SU-DHL-6 (cell line): ENCODE results near the gene CH25H.

Source experiments
- EZH2phosphoT487 ChIP-seq: fragments of 200-600 bp; sonication (generic), shearing (Covaris generic); conservative IDR thresholded peaks from 2 replicates; pipeline ENCODE4 v1.6.1; 2018; ENCODE audit warnings: mild to moderate bottlenecking, antibody characterized with exemption, low read length, moderate library complexity, mixed read lengths
- TF ChIP-seq, protein P1 (sequence below): fragments of 200-600 bp; sonication (generic); IDR thresholded peaks from one replicate; pipeline ENCODE4 v1.5.1; 2017; ENCODE audit warnings: antibody characterized with exemption, mild to moderate bottlenecking, low read length, moderate library complexity; ENCODE audit not compliant: insufficient read depth, poor library complexity, severe bottlenecking

DNA sequence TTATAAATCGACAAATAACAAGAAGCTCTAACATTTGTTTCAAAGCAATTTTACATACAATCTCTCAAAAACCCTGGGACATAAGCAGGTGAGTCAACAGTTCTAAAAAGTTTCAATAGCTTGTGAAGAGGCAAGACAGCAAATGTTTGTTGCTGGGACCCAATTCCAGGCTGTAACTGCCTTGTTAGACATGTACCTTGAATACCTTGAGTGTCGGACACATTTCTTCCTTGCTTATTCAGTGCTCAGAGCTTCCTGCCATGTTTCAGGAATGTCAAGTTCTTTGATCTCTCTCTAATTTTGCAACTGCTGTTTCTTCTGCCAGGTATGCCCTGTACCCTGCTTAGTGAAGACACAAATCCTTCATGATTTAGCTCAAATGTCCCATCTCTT lies 5.1 kb downstream of the CH25H start:
- TF ChIP-seq, protein P1, sequence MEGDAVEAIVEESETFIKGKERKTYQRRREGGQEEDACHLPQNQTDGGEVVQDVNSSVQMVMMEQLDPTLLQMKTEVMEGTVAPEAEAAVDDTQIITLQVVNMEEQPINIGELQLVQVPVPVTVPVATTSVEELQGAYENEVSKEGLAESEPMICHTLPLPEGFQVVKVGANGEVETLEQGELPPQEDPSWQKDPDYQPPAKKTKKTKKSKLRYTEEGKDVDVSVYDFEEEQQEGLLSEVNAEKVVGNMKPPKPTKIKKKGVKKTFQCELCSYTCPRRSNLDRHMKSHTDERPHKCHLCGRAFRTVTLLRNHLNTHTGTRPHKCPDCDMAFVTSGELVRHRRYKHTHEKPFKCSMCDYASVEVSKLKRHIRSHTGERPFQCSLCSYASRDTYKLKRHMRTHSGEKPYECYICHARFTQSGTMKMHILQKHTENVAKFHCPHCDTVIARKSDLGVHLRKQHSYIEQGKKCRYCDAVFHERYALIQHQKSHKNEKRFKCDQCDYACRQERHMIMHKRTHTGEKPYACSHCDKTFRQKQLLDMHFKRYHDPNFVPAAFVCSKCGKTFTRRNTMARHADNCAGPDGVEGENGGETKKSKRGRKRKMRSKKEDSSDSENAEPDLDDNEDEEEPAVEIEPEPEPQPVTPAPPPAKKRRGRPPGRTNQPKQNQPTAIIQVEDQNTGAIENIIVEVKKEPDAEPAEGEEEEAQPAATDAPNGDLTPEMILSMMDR: no peak
- TF ChIP-seq EZH2phosphoT487: no peak
